Sigmoid colon (tissue), 7 donors: ENCODE results near the gene CCDC47. TPM values are rescaled to one million over a fixed set of nuclear protein-coding genes. Genes with fewer than 3 reads are reported as not detected.

Experiments
- DNase-seq: peaks from one replicate; pipeline ENCODE4 v3.0.0-alpha.2; 2019
- H3K27ac ChIP-seq, 4 donors: fragments of 200-600 bp; sonication (generic); one replicate each; pipeline ENCODE4 v1.5.1; 2016 to 2019; ENCODE audit warnings: mild to moderate bottlenecking in 1 of 4
- H3K27me3 ChIP-seq, 3 donors: fragments of 200-600 bp; sonication (generic); one replicate each; pipeline ENCODE4 v1.5.1; 2019; ENCODE audit warnings: mild to moderate bottlenecking in 1 of 3
- H3K36me3 ChIP-seq, 4 donors: fragments of 200-600 bp; sonication (generic); one replicate each; pipeline ENCODE4 v1.5.1; 2016 to 2019
- H3K4me1 ChIP-seq, 4 donors: fragments of 200-600 bp; sonication (generic); one replicate each; pipeline ENCODE4 v1.5.1; 2017 to 2019
- H3K4me3 ChIP-seq, 4 donors: fragments of 200-600 bp; sonication (generic); one replicate each; pipeline ENCODE4 v1.5.1; 2017 to 2019; ENCODE audit warnings: mild to moderate bottlenecking in 2 of 4, moderate library complexity in 1 of 4
- H3K9me3 ChIP-seq, 4 donors: fragments of 200-600 bp in 3 of 4; sonication (generic) in 3 of 4; one replicate each; pipeline versions ENCODE4 v1.5.1 to v1.6.1; 2013 to 2019
- CTCF ChIP-seq, 4 experiments: fragments of 450-650 bp in 3 of 4; fragments of 200-600 bp in 1 of 4; IDR thresholded peaks; one replicate each; pipeline ENCODE4 v1.5.1; 2016 to 2019; ENCODE audit warnings: antibody characterized with exemption in 4 of 4, mild to moderate bottlenecking in 3 of 4, moderate library complexity in 2 of 4
- EP300 ChIP-seq, 4 donors: sonication (generic); formaldehyde crosslinking; IDR thresholded peaks; one replicate each; pipeline ENCODE4 v1.6.1; 2017; ENCODE audit warnings: antibody characterized with exemption in 4 of 4
- POLR2A ChIP-seq, 2 donors: fragments of 450-650 bp; IDR thresholded peaks; one replicate each; pipeline ENCODE4 v1.6.1; 2016; ENCODE audit warnings: antibody characterized with exemption in 2 of 2, mild to moderate bottlenecking in 2 of 2, moderate library complexity in 2 of 2
- POLR2AphosphoS5 ChIP-seq, 4 donors: sonication (generic); formaldehyde crosslinking; IDR thresholded peaks; one replicate each; pipeline ENCODE4 v1.6.1; 2017; ENCODE audit warnings: antibody characterized with exemption in 4 of 4
- WGBS, 2 donors: extraction: QIAGEN DNeasy Blood & Tissue Kit; methylation state at CpG; one replicate each; pipeline ENCODE4 v1.1.7; 2013; 5-methylcytosine and 5-hydroxymethylcytosine counted together
- intact Hi-C: fragments of 100-400 bp; cut with DNase I; formaldehyde crosslinking; loops from one replicate; pipeline ENCODE4 v1.15.1; 2023
- polyA plus RNA-seq, 3 donors: library from polyadenylated mRNA; stranded (reverse); fragments of 200-250 nt; gene quantifications; one replicate each; pipeline ENCODE4 v1.2.3, GENCODE V29; 2013
- total RNA-seq, 4 donors: library from RNA; depleted of rRNA; stranded (reverse); fragments of >200 nt; gene quantifications; one replicate each; pipeline ENCODE4 v1.1.0, GENCODE V29; 2016
- donor health status: healthy with polysubstance abuse.
- donor health status: Bipolar disorder and iron deficiency.
- donor health status: healthy.

CCDC47 gene
- total and polyA plus RNA-seq, 7 donors, result 12.0 to 65.4 (median 39.9) TPM

- Histone ChIP-seq H3K4me3 (peak overlapping the region; percentile 49 to 98 (median 92)), H3K4me1 (peaks cover 0 to 63% (median 47%) of the 10 kb centered on the region in 4 donors), H3K27me3 (no peaks in the 10 kb centered on the region), H3K9me3 (no peaks in the 10 kb centered on the region), H3K27ac (peak overlapping the region; percentile 97 to 99 (median 98)), H3K36me3 (peaks cover 0 to 26% (median 7%) of the 10 kb centered on the region in 4 donors)
- no peak for TF ChIP-seq POLR2AphosphoS5 (IDR thresholded peaks at IDR 0.05)
- TF ChIP-seq EP300 (IDR thresholded peaks at IDR 0.05), result no peak
- TF ChIP-seq POLR2A (IDR thresholded peaks at IDR 0.05), result no peak
- no peak for TF ChIP-seq CTCF (IDR thresholded peaks at IDR 0.05)
- intact Hi-C loops, result loop anchor here (2.0 to 5.0 kb wide), 2 partner anchors 52 to 67 kb away; partner anchors contain the start of genes FTSJ3, PSMC5 and SMARCD2
- WGBS, 2 donors, result 19 to 36% methylated on average over 8 of the region's 8 CpGs
- DNase-seq, result no peak
Measured at GRCh38 chr17:63775420-63775819, 2.0 kb upstream of the CCDC47 start.

GRCh38 chr17:63774969-63775265, 1.5 kb upstream of the CCDC47 start:
- Histone ChIP-seq H3K36me3 (peaks cover 0 to 24% (median 7%) of the 10 kb centered on the region in 4 donors), H3K9me3 (no peaks in the 10 kb centered on the region), H3K4me3 (peak overlapping the region; percentile 49 to 98 (median 92)), H3K4me1 (peaks cover 0 to 58% (median 44%) of the 10 kb centered on the region in 4 donors), H3K27ac (peak overlapping the region; percentile 97 to 99 (median 98)), H3K27me3 (no peaks in the 10 kb centered on the region)
- intact Hi-C loops, result loop anchor here (2.0 to 5.0 kb wide), 2 partner anchors 52 to 68 kb away; partner anchors contain the start of genes FTSJ3, PSMC5 and SMARCD2
- DNase-seq, result no peak
- WGBS, 2 donors, result 1 to 3% methylated on average over 4 of the region's 4 CpGs
- TF ChIP-seq POLR2A (IDR thresholded peaks at IDR 0.05) (no peak), CTCF (IDR thresholded peaks at IDR 0.05) (no peak), POLR2AphosphoS5 (IDR thresholded peaks at IDR 0.05) (no peak), EP300 (IDR thresholded peaks at IDR 0.05) (no peak)

- peaks cover 0 to 19% (median 4%) of the 10 kb centered on the region in 4 donors for H3K36me3 ChIP-seq
- peaks cover 0 to 56% (median 43%) of the 10 kb centered on the region in 4 donors for H3K4me1 ChIP-seq
- WGBS, 2 donors, result 0% methylated on average over 67 of the region's 67 CpGs
- H3K4me3 ChIP-seq, result peak within 1 kb of the TSS; percentile 80 to 98 (median 92)
- DNase-seq, result peak; percentile 80
- H3K27me3 ChIP-seq, result no peaks in the 10 kb centered on the region
- H3K27ac ChIP-seq, result peak within 1 kb of the TSS; percentile 97 to 99 (median 98)
- intact Hi-C loops, result loop anchor here (2.0 kb wide), 1 partner anchor 68 kb away; the partner anchor contains the start of gene SMARCD2
- H3K9me3 ChIP-seq, result no peaks in the 10 kb centered on the region
- TF ChIP-seq CTCF (IDR thresholded peaks at IDR 0.05) (no peak), POLR2A (IDR thresholded peaks at IDR 0.05) (peak in 1 of 2 donors; percentile 37), POLR2AphosphoS5 (IDR thresholded peaks at IDR 0.05) (peak; percentile 20 to 84 (median 74)), EP300 (IDR thresholded peaks at IDR 0.05) (peak in 1 of 4 donors; percentile 44)
Measured at GRCh38 chr17:63774141-63774968, 958 bp upstream of the CCDC47 start, which contains the start of gene DDX42. Gene DDX42, plus strand, starts transcription at chr17:63774170. Its CDS starts 12,880 bp downstream, at chr17:63787050.

GRCh38 chr17:63772801-63773271, 561 bp downstream of the CCDC47 start:
- H3K36me3 ChIP-seq, result peaks cover 0 to 9% (median under 1%) of the 10 kb centered on the region in 4 donors
- no peaks in the 10 kb centered on the region for H3K9me3 ChIP-seq
- no peak for TF ChIP-seq POLR2A (IDR thresholded peaks at IDR 0.05)
- TF ChIP-seq CTCF (IDR thresholded peaks at IDR 0.05), result no peak
- no peak for TF ChIP-seq POLR2AphosphoS5 (IDR thresholded peaks at IDR 0.05)
- no peak for TF ChIP-seq EP300 (IDR thresholded peaks at IDR 0.05)
- H3K27me3 ChIP-seq, result no peaks in the 10 kb centered on the region
- peaks cover 0 to 50% (median 40%) of the 10 kb centered on the region in 4 donors for H3K4me1 ChIP-seq
- intact Hi-C loops, result loop anchor here (2.0 kb wide), 1 partner anchor 30 kb away; no protein-coding TSS in a partner anchor
- 2 to 6% methylated on average over 7 of the region's 7 CpGs for WGBS, 2 donors
- no peak for DNase-seq
- H3K4me3 ChIP-seq, result peak overlapping the region; percentile 80 to 98 (median 92)
- H3K27ac ChIP-seq, result peak overlapping the region; percentile 97 to 99 (median 98)
